HFFc6 (cell line): ENCODE results near the gene CLEC4F. TPM values are rescaled to one million over a fixed set of nuclear protein-coding genes. Genes with fewer than 3 reads are reported as not detected.

Experiments used
- total RNA-seq, 6 experiments: library from RNA; stranded (reverse); fragmentation: NEBNext Ultra II Directional; extraction: Animal tissue kit (Norgen Biotek cat#: 25700); gene quantifications; 2 replicates in 1 of 6; 3 replicates in 5 of 6; pipeline ENCODE4 v1.2.3, GENCODE V29; 2021

CLEC4F gene
- total RNA-seq, 6 experiments from 2014 or later = not detected

Other genes starting within 250 kb of the CLEC4F start
- gene ADD2, start 52.4 kb downstream of the CLEC4F start, total RNA-seq = not detected
- gene FIGLA, start 30.0 kb downstream of the CLEC4F start, total RNA-seq = not detected
- gene CD207, start 15.2 kb upstream of the CLEC4F start, total RNA-seq = not detected
- 1 to 10 TPM; 1.1 to 2.8 (median 1.4) TPM for gene VAX2, start 80.0 kb upstream of the CLEC4F start, total RNA-seq
- gene ATP6V1B1, start 115.3 kb upstream of the CLEC4F start, total RNA-seq = under 1 TPM in 3 of 6 experiments, not detected in 3; 0.22 to 0.66 (median 0.57) TPM
- 1 to 10 TPM in 3 of 6 experiments, under 1 TPM in 3; 0.64 to 1.1 (median 0.85) TPM for gene ANKRD53, start 158.0 kb upstream of the CLEC4F start, total RNA-seq
- 100 to 1,000 TPM in 3 of 6 experiments, 10 to 100 TPM in 3; 91.6 to 129 (median 103) TPM for gene TEX261, start 174.3 kb upstream of the CLEC4F start, total RNA-seq
- 100 to 1,000 TPM in 3 of 6 experiments, 10 to 100 TPM in 3; 97.3 to 121 (median 101) TPM for gene NAGK, start 248.0 kb upstream of the CLEC4F start, total RNA-seq